GM04504 (cell line): ENCODE results near the gene CDK9.

Source experiments
- DNase-seq: peaks from one replicate; pipeline ENCODE4 v3.0.0-alpha.2; 2012; ENCODE audit warnings: low read depth

Gene CDK9

DNA sequence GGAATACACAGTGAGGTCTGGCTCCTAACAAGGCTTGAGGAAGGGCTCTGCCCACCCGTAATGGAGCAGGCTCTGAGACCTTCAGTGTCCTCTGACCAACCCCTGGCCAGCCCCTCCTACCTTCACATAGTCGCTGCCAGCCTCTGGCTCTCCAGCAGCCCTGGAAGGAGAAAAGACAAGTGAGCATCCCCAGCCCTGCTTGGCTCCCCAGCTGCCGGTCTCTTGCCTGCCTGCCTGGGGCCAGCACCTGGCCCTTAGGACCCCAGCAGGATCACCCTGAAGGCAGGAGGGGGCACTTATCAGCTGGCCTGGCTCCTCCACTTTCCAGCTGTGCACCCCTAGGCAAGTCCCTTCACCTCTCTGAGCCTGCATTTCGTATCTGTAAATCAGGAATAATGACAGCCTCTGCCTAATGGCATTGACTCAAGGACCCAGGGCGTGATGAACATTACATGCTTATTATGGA is 24.3 kb upstream of the CDK9 start:
- no peak for DNase-seq

DNA sequence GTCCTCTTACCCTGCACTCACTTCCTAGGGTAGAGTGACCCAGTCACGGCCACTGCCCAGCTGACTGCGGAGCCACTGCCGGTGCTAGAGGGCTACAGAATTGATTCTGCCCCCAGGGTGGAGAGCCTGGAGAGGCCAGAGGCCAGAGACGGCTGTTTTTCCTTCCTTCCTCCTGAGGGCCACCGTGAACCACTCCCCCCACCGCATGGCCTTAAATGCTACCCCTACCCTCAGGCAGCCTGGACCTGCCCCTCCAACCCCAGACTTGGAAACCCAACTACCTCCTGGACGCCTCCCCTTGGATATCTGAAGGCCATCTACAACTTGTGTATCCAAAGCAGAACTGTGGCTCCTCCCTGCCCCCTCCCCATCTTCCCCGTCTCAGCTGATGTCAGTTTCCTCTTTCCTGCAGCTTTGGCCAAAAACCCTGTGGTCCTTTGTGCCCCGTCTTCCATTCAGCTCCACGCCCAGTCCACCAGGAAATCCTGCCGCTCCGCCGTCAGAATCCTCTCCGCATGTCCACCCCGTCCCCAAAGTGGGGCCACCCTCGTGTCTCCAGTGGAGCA is 23.6 kb upstream of the CDK9 start:
- no peak for DNase-seq

DNA sequence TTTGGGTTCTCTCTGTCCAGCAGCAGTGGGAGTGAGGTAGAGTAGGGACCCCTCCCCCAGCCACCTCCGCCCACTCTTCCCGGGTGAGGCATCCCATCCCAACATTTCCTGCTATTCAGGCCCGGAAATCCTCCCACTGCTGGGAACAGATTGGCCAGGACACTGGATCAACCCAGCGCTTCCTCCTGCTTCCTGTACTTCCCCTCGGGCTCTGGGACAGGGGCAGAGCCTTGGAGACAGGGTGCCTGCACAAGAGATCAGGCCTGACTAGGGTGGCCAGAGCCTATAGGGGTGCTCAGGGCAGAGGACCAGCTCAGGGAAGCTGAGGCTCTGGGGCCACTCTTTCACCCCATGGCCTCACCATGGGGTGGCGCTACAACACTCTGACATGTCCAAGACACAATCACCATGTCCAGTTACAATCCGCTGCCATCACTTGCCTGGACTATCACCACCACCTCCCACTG is 21.9 kb upstream of the CDK9 start:
- DNase-seq: no peak

DNA sequence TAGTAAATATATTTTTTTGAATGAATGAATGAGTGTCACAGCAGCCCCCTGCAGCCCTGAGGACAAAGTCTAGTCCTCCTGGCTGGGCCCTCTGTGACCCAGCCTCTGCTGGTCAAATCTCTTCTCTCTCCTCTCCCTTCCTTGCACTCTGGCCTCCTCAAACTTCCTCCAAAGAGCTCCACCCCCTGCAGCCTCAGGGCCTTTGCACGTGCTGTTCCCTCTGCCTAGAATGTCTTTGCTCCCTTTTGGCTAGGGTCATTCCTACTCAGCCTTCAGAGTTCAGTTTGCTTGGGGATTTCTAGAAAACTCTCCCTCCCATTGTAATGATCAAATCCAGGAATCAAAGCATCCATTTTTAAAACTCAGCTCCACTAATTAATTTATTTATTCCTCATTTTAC is 20.4 kb upstream of the CDK9 start:
- DNase-seq: no peak

DNA sequence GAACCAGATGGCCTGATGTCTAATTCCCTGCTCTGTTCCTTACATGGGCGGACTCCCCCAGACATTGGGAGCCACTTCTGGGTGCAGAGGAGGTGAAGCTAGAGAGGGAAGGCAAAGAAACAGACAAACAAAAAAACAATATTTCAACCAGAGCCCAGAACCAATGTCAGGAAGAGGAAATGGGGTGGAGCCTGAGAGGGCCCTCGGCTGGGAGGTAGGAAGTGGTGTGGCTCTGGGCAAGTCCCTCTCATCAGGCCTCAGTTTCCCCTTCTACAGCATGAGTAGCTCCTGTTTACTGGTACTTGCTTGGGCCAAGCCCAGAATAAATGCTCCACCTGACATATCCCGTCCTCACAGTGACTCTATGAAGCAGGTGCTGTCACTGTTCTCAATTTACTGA is 18.4 kb upstream of the CDK9 start:
- no peak for DNase-seq

DNA sequence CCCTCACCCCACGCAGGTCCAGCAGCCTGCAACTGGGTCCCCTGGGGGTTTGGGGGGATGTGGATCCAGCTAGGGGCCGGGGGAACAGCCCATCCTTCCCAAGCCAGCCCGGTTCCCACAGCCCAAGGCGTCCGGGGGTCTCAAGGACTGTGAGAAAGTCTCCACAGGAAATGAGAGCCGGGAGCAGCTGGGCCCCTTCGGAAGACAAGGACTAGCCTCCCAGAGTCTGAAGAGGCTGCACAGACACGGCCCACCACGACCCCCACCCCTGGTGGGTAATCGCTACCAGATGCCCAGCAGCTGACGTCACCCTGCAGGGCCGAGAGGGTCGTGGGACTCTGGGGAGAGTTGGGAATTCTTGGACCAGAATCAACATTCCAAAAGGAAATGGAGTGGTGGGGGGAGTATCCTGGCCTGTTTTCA is 17.9 kb upstream of the CDK9 start:
- DNase-seq: no peak

DNA sequence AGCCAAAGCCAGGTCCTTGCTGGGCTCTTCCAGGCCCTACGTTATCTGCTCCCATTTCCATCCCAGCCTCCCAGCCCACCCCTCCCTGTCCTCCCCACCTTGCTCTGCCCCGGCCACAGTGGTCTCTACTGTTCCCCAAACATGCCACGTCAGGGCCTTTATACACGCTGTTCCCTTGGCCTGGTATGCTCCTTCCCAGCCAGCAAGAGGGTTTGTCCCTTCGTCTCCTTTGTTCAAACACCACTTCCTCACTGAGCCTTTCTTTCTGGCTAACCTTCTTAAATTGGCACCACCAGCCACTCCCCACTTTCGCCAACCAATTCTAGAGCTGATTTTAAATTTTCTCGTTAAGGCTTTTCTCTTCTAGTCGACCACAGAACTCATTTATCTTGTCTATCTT is 17.1 kb upstream of the CDK9 start:
- DNase-seq: no peak

DNA sequence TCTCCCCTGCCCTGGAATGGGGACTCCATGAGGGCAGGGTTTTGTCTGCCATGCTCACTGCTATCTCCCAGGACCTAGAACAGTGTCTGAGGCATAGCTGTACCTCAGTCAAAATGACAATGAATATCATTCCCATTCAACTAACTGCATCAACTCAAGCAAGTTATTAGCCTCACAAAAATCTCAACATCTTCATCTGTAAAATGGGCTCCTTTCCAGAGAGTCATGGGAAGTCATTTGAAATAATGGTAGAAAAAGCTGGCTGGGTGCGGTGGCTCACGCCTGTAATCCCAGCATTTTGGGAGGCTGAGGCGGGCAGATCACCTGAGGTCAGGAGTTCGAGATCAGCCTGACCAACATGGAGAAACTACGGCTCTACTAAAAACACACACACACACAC is 16.7 kb upstream of the CDK9 start:
- no peak for DNase-seq

DNA sequence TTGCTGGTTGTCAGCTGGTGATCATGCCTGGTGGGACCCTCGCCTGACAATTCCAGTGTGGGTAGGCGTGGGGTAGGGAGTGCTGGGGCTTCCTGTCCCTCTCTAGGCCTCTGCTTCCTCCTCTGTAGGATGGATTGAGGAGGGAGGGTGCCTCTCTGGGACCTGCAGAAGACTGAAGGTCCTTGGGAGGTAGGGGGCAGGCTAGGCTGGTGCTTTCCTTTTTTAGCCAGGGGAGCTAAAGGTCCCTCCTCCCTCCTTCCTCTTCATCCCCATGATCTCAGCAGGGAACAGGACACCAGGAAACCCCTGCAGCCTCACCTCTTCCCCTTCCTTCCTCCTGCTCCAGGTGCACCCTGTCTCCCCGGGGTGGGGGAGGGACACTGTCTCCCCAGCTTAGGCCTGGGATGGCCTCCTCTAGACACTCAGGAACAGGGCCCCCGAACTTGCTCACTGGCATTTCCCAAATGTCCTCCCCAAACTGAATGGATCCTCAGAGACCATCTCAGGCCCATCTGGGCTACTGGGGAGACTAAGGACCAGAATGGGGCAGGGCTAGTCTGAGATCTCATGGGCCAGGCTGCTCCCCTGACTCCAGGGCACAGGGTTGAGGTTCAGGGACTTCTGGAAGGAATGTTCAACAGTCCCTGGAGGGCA is 15.8 kb upstream of the CDK9 start:
- DNase-seq: no peak

DNA sequence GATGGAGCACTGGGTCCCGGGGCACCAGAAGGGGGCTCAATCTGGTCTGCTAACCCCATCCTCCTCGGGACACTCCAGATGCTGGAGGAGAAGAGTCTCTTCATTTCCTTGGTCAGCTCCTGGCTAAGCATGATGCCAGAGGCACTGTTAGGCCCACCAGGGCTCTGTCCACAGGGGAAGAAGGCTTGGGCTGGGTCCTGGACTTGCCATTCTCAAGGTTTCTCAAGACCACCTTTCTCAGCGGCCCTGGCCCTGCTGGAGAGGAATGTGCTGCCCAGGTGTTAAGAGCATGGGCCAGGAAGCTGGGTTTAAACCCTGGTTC is 15.3 kb upstream of the CDK9 start:
- DNase-seq: no peak

DNA sequence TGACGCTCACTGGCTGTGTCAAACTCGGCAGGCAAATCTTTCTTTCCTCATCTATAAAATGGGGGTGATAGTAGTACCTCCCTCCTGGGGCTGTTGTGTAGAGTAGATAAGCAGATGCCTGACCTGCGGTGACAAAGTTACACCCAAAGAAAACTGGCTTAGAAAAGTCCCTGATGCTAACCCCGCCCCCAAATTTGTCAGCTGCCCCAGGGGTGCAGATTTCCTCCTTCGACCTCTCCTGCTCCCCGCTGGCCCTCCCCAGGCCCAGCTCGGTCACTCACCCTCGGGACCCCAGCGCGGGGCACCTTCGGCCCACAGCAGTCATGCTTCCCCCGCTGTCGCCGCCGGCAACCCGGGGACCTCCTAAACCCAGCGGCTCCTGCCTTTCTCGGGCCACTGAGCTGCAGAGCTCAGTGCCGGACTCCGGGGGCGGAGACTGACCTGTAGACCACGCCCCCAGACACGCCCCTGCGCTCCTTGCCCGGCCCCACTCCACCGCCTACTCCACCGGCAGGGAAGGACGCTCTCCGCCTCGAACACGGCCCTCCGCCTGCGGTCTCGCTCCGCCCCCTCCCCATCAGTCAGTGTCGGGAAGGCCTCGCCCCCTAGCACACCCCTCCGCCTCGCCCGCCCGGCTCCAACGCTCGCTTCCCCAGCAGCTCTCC is 14.8 kb upstream of the CDK9 start:
- DNase-seq: peak; percentile 91

DNA sequence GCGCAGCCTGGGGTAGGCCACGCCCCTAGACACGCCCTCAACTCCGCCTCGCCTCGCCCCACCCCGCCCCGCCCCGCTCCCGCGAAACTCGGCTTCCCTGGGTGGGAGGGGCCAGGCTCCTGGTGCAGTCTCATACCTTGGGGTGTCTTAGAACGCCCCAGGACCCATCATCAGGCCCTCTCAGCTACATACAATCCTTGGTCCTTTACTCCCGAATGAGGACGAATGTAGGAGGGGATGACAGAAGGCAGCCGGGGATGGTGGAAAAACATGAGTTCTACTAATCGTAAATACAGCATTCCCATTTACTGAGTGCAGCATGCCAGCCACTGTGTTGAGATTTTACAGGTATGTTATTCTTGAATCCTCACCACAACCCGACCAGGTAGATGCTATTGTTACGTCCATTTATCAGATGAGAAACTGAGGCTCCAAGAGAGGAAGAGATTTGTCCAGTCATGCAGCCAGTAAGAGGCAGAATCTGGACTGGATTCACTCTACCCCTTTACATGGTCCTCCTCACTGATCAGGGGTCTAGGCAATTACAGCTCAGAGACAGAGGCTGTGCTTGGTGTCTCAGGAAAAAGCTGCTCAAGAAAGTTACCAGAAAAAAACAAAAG is 14.2 kb upstream of the CDK9 start:
- no peak for DNase-seq

DNA sequence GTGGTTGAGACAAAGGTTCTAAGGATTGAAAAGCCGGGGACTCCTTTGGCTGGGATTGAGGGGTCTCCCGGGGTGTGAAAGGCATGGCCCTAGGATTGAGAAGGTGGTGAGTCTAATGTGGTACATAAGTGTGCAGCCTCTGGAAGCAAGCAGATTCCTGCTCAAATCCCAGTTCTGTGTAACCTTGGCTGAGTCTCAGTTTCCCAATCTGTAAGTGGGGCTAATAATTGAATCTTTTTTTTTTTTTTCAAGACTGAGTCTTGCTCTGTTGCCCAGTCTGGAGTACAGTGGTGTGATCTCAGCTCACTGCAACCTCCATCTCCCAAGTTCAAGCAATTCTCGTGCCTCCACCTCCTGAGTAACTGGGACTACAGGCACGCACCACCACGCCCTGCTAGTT is 13.2 kb upstream of the CDK9 start:
- no peak for DNase-seq

DNA sequence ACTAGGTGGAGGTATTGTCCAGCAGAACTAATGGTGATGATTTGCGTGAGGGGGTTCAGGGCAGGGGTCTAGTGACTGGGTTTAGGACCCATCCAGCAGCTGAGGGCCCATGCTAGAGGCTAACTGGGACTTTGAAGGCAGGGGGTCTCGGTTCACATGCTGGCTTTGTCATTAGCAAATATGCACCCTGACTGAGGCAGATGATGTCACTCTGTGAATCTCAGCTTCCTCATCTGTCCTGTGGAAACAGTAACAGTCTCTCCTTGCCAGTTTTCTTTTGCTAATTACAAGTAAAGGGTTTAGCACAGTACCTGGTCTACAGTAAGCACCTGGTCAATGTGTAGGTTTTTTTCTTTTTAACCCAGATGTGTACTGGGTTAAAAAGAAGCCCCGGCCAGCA is 12.6 kb upstream of the CDK9 start:
- no peak for DNase-seq

DNA sequence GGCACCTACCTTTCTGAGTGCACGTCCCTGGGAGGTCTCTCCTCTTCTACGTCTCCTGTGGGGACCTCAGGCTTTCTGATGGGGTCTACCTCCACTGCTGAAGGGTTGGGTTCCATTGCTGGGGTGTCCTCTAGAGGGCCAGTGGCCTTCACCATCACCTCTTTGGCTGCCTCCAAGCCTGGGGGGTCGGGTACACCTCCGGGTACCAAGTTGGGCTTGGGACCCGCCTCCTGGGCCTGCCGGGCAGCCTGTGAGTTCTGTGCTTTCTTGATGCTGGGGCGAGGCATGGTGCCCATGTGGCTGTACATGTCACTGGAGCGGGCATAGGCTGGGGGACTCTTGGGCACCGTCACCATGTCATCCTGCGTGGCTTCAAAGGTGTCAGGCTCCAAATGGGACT is 11.9 kb upstream of the CDK9 start:
- no peak for DNase-seq

DNA sequence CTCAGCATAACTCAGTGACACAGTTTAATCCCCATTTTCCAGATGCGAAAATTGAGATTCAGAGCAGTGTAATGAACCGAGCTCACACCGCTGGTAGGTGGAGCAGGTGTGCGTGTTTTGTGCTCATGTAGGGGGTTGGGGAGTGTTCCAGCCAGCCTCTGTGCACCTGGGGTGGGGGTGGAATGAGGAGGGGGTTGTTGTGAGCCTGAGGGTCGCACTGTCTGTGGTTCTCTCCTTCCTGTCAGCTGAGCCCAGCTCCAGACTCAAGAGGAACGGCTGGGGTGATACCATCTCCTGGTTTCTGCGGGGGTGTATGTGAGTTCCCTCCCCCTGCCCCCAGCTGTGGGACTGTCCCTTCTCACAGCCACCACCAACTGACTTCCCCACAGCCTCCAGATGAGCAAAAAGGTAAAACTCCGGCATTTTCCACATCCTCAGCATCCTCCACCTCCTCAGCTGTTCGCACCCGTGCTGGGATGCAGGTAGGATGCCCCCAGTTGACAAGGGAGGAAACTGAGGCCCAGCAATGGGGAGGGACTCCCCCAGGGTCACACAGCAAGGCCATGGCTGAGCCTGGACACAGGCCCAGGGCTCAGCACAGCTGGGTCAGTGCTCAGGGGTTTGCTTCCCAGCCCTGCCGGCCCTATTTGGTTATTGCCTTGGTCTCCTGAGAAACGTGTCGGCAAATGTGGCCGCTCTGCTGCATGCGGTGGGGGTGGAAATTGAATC is 9.5 kb upstream of the CDK9 start:
- no peak for DNase-seq

DNA sequence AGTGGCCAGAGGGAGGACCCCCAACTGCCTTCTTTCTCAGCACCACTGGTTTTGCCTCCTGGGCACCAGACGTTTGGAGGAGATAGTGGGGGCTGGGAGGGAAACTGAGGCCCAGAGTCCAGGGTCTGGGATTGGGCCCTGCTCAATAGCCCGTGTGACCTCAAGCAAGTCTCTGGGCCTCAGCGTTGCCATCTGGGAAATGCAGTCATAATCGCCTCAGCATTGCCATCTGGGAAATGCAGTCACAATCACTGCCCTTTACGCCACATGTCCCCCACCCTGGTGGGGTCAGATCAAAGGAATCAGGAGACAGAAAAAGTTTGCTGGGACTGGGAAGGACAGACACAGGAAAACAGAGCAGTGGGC is 8.9 kb upstream of the CDK9 start:
- DNase-seq: no peak

DNA sequence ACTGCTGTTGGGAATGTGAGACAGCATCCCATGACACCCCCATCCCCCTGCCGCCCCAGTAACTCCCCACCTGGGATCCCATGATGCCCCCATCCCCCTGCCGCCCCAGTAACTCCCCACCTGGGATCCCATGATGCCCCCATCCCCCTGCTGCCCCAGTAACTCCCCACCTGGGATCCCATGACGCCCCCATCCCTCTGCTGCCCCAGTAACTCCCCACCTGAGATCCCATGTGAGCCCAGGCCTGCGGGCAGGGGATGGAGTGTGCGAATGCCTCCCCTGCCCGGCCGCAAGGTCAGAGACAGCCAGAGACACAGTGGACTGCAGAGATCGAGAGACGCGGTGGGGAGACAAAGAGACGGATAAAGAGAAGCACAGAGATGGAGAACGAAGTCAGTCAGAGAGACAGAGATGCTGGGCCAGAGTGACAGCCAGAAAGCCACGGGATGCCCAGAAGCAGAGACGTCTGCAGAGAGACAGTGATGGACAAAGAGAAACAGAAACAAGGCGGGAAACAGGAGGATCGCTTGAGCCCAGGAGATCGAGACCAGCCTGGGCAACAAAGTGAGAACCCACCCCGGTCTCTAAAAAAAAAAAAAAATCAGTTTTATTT is 8.4 kb upstream of the CDK9 start:
- no peak for DNase-seq

DNA sequence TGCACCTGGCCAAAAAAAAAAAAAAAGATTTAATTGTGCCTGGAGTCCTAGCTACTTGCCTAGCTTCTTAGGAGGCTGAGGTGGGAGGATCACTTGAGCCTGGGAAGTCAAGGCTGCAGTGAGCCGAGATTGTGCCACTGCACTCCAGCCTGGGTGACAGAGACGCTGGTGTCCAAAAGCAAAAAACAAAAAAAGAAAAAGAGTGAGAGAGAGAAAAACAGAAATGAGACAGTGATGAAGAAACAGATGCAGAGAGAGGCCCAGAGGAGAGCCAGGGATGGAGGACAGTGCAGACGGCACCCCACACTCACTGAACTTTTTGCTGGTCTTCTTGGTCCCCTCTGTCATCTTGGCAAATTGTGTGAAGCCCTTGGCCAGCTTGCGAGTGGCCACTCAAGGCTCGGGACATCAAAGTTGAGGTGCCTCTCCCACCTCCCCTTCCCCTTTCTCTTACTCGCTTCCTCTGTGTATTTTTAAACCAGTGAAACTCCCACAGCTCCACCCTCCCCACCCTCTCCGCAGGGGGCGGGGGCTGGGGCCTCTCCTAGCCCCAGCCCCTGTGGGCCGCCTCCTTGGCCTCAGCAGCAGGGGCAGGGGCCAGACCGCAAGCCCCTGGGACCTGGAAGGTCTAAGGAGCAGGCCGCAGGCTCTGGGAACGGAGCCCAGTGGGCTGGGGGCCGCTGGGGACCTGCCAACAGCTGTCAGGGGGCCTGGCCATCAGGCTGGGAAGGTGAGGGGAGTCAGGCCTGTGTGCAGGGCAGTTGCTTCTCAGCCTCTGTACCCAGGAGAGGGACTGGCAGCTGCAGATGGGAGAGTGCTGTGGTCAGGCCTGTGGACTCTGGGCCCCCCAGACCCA is 7.3 kb upstream of the CDK9 start, which contains the start of gene SH2D3C:
SH2D3C (minus strand) TSS at position 387 of the 856 bp plus-strand sequence; CDS start at position 348, 39 bp downstream.
- DNase-seq: no peak

DNA sequence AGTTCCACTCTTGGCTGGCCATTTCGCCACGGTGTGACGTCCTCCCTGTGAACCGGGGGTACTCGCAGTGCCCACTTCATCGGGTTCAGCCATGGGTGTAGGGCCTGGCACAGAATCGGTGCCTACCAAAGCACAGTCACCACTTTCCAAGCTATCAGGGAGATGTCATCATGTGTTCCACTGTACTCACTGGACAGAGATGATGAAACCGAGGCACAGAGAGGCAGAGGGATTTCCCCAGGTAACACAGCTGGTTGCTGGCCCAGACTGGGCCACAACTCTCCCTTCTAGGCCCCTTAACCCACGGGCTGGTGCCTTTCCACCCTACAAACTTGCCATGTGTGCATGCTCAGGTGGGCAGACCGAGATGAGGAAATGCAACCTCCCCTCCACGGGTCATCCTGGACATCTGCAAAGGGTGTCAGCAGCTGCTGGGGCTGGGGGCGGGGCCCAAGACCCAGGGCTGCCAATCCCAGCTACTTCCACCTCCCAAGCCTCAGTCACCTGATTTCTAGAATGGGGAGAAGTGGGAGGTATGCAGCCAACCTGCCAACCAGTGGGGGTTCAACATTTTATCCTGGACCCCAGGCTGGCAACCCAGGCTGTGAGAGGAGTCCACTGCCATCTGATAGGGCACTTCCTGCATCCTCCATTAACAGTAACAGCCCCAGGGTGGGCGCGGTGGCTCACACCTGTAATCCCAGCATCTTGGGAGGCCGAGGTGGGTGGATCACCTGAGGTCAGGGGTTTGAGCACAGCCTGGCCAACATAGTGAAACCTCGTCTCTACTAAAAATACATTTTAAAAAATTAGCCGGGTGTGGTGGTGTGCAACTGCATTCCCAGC is 6.5 kb upstream of the CDK9 start:
- no peak for DNase-seq
